ENCODE measurements around the gene TSEN34.
A peak's percentile ranks its signal among the peaks of the same experiment; 100 is the strongest.
"Not testable (repeated sequence)": the region's sequence is repeated elsewhere in the genome, so short reads cannot be mapped to it uniquely, and the experiment has no call there.

The TSEN34 gene

DNA sequence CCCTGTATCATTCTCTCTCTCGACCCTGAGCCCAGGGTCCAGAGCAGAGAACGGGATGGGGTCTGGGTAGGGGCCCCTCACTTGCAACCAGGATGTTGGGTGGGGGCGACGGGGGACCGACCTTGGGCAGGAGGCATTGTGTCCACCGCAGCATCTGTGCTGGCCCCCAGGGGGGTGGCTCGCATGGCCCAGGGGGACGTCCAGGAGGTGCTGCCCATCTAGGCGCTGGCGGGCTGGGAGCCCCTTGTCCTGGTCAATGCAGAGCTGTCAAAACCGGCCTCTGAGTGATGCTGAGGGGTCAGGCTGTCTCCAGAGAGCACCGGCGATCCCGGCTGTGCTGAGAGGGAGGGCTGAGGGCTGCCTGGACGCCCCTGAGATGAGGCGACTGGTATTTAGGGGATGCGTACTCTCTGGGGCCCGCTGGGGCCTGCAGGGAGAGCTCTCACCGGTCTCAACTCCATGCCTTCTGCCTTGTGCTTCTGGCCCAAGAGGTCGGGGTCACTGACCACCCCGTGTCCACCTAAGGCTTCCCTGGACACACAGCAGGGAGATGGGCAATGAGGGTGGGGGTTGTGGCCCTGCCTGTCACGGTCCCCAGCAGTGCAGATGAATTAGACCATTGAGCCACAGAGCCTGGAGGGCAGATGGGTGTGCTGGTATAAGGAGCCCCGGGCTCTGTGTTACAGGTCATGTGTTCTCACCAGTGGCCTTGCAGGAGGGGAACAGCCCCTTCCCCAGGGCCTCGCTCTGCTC is 18.1 kb downstream of the TSEN34 start:
- no peak overlapping the region for H3K4me3 ChIP-seq (replicated peaks; ENCODE audit: low read depth, low read length)
- DNase-seq (ENCODE audit: extremely low read depth, low read depth) = no peak

DNA sequence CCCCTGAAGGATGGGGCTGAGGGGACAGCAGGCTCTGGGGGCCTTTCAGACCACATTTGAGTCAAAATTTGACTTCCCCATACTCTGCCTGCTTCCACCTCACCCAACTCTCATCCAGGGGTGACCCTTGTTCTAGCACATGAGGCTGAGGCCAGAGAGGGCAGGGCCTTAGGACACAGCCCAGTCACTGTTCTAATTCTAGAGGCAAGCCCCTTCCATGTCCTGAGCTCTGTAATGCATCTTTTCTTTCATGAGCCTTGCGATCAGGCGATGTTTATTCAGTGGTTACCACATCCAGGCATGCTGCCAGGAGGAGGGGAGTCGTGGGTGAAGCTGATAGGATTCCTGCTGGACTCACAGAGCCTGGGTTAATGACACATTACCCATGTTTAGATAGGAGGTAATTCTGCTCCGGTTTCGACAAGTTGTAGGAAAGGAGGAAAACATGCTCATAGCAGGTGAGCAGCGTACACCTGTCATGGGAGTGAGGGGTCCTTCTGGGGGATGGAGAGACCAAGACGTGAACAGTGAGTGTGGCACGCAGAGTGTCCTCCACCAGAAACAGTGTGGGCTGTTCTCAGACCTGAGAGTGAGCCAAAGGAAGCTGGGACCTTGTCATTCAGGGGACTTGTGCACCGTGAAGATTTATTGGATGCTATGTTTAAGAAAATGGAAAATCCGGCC is 18.8 kb downstream of the TSEN34 start:
- H3K4me3 ChIP-seq (replicated peaks; ENCODE audit: low read depth, low read length) = no peak overlapping the region
- peak; percentile 95 for DNase-seq (ENCODE audit: extremely low read depth, low read depth)
- TF ChIP-seq, protein P1, sequence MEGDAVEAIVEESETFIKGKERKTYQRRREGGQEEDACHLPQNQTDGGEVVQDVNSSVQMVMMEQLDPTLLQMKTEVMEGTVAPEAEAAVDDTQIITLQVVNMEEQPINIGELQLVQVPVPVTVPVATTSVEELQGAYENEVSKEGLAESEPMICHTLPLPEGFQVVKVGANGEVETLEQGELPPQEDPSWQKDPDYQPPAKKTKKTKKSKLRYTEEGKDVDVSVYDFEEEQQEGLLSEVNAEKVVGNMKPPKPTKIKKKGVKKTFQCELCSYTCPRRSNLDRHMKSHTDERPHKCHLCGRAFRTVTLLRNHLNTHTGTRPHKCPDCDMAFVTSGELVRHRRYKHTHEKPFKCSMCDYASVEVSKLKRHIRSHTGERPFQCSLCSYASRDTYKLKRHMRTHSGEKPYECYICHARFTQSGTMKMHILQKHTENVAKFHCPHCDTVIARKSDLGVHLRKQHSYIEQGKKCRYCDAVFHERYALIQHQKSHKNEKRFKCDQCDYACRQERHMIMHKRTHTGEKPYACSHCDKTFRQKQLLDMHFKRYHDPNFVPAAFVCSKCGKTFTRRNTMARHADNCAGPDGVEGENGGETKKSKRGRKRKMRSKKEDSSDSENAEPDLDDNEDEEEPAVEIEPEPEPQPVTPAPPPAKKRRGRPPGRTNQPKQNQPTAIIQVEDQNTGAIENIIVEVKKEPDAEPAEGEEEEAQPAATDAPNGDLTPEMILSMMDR (IDR thresholded peaks at IDR 0.05; ENCODE audit: low read depth, low read length, missing control alignments) = no peak

More for the DNA sequence above, 18.1 kb downstream of the TSEN34 start:
- TF ChIP-seq, protein P1 (IDR thresholded peaks at IDR 0.05; ENCODE audit: low read depth, low read length, missing control alignments) = no peak

DNA sequence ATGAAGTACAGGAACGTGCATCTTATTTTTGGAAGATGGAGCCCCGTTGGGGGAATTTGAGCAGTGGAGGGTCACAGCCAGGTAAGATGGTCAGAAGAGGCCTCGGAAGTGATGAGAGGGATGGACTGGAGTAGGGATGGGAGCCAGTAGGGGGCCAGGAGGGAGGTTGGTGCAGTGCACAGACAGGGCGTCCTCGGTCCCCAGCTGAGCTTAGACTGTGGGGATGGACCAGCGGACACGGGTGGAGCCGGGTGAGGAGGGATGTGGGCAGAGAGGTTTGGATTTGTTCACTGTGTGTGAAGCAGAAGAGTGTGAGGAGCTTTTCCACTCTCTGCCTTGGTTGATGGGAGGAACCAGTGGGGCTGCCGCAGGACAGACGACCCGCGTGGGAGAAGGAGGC is 20.1 kb downstream of the TSEN34 start:
- no peak for DNase-seq (ENCODE audit: extremely low read depth, low read depth)
- H3K4me3 ChIP-seq (replicated peaks; ENCODE audit: low read depth, low read length) = no peak overlapping the region

DNA sequence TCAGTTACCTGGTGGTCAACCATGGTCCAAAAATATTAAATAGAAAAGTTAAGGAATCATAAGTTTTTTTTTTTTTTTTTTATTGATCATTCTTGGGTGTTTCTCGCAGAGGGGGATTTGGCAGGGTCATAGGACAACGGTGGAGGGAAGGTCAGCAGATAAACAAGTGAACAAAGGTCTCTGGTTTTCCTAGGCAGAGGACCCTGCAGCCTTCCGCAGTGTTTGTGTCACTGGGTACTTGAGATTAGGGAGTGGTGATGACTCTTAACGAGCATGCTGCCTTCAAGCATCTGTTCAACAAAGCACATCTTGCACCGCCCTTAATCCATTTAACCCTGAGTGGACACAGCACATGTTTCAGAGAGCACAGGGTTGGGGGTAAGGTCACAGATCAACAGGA is 23.1 kb downstream of the TSEN34 start:
- not testable (repeated sequence) for DNase-seq (ENCODE audit: extremely low read depth, low read depth); H3K4me3 ChIP-seq (replicated peaks; ENCODE audit: low read depth, low read length)

More for the DNA sequence above, 20.1 kb downstream of the TSEN34 start:
- TF ChIP-seq, protein P1 (IDR thresholded peaks at IDR 0.05; ENCODE audit: low read depth, low read length, missing control alignments) = no peak

DNA sequence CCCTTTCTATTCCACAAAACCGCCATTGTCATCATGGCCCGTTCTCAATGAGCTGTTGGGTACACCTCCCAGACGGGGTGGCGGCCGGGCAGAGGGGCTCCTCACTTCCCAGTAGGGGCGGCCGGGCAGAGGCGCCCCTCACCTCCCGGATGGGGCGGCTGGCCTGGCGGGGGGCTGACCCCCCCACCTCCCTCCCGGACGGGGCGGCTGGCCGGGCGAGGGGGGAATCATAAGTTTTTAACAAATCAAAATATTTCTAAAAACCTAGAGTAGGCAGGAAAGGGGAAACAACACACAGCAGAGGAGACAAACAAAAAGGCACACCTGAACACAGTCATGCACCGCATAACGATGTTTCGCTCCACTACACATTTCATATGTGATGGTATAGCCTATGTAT is 23.6 kb downstream of the TSEN34 start:
- not testable (repeated sequence) for H3K4me3 ChIP-seq (replicated peaks; ENCODE audit: low read depth, low read length); DNase-seq (ENCODE audit: extremely low read depth, low read depth)

DNA sequence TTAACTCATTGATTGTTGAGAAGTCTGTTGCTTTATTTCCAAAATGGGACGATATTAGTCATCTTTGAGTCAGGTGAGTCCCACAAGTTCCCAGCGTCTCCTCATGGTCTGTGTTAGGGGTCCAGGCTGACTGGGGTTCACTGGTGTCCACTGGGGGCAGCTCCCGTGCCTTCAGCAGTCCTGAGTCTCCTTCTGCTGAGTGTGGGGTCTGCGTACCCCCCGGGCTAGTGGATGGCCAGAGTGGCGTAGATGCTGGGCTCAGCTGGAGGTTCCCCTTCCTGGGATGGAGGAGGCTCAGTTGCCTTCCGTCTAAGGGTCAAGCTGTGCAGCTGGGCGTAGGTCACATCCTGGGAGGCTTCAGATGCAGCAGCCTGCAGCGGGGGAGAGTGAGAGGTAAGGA is 25.8 kb downstream of the TSEN34 start:
- TF ChIP-seq, protein P1 (IDR thresholded peaks at IDR 0.05; ENCODE audit: low read depth, low read length, missing control alignments) = no peak
- no peak for DNase-seq (ENCODE audit: extremely low read depth, low read depth)

DNA sequence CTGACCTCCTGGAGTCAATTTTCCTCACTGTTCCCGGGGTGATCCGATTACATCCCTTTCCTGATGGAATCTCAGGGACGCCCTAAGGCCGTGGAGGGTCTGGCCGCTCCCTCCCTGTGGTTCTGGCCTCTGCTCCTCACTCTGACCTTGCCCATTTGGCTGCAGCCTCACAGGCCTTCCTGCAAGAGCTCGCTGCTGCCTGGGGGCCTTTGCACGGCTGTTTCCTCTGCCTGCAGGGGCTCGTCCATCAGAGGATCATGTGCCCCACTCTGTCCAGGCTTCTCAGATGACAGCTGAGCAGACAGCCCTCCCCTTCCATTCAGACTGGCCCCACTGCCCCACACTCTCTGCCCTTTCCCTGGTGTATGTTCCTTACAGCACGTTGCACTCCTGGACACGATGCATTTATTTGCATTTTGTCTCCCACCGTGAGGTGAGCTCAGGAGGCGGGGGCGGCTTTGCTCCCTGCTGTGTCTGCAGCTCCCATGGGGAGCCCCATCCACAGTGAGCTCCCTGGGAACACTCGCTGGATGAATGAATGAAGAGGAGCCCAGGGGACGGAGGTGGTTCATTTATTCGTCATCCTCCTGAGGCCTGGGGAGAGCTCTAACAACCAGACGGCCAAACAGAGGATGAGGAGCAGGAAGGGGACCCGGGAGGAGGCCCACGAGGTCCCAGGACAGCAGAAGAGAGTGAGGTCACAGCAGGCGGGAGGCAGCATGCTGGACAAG is 26.6 kb downstream of the TSEN34 start:
- DNase-seq (ENCODE audit: extremely low read depth, low read depth); H3K4me3 ChIP-seq (replicated peaks; ENCODE audit: low read depth, low read length): not testable (repeated sequence)

More for the DNA sequence above, 25.8 kb downstream of the TSEN34 start:
- H3K4me3 ChIP-seq (replicated peaks; ENCODE audit: low read depth, low read length) = no peak overlapping the region

DNA sequence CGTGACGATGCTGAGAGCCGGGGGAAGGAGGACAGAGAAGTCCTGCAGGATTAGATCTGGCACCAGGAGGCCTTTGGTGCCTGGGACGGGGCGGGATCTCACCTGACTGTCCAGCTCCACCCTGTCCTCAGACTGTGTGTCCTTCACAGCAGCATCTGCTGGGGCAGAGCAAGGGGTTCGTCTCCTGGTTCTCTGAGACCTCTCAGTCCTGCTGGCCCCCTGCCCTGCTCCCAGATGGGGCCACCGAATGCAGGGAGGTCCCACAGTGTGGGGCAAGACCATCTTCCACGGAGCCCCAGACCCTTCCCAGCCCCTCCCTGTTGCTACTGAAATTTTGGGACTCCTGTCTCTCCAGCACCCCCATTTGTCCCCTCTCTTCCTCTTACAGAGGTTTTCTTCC is 27.2 kb downstream of the TSEN34 start:
- no peak overlapping the region for H3K4me3 ChIP-seq (replicated peaks; ENCODE audit: low read depth, low read length)
- TF ChIP-seq, protein P1 (IDR thresholded peaks at IDR 0.05; ENCODE audit: low read depth, low read length, missing control alignments) = no peak
- DNase-seq (ENCODE audit: extremely low read depth, low read depth) = no peak
